ENCODE measurements around the gene EPN3.

- peak; percentile 81 for TF ChIP-seq POLR2AphosphoS5 (IDR thresholded peaks at IDR 0.05)
- TF ChIP-seq CTCF (IDR thresholded peaks at IDR 0.05; ENCODE audit: poor library complexity, severe bottlenecking): no peak
Measured at GRCh38 chr17:50565402-50566350, 33.1 kb downstream of the EPN3 start.
